HCT116 (cell line): Measurements from ENCODE around the gene SLC4A4. TPM values are rescaled to one million over a fixed set of nuclear protein-coding genes. Genes with fewer than 3 reads are reported as not detected.

Experiments used
- ATAC-seq: fragments of 200-7000 bp; cut with Tn5 transposase; 2 replicates; pipeline ENCODE4 v1.9.1; 2020; ENCODE audit warnings: mild to moderate bottlenecking, moderate library complexity
- BruUV-seq: library from RNA; stranded (reverse); fragments of 400-500 nt; replicated peaks from 2 replicates; lab custom pipeline; 2021; lab: Mats Ljungman, UMichigan
- CTCF ChIA-PET: fragments of 300-600 bp; sonication (Branson Sonifier 250); formaldehyde crosslinking; loops from one replicate; lab custom pipeline; 2021; ENCODE audit warnings: antibody characterized with exemption; lab: Charles Lee
- POLR2A ChIA-PET: fragments of 300-600, 350-600 bp; sonication (Branson Sonifier 250); formaldehyde crosslinking; loops from one replicate; lab custom pipeline; 2021; ENCODE audit warnings: antibody characterized with exemption; lab: Charles Lee
- RAD21 ChIA-PET, 2 experiments: fragments of 300-600 bp; sonication (Branson Sonifier 250); formaldehyde crosslinking; loops; one replicate each; lab custom pipeline; 2023; ENCODE audit warnings: low total read pairs in 2 of 2; ENCODE audit not compliant: uncharacterized antibody in 2 of 2, unreplicated experiment in 2 of 2, low non-redundant PET in 1 of 2; lab: Charles Lee
- DNase-seq: peaks from one replicate; pipeline ENCODE4 v3.0.0-alpha.2; 2010; ENCODE audit warnings: low read depth, low spot score
- H2AFZ ChIP-seq: fragments of 200-600 bp; shearing (Covaris generic), sonication (generic); 2 replicates; pipeline ENCODE4 v1.6.1; 2017; ENCODE audit warnings: low read depth, mixed run types, mixed read lengths, antibody characterized with exemption, low read length; ENCODE audit not compliant: poor library complexity, severe bottlenecking
- H3K27ac ChIP-seq: 2 replicates; pipeline ENCODE4 v1.5.1; 2012; ENCODE audit warnings: low read depth, low read length
- H3K27me3 ChIP-seq: fragments of 200-600 bp; sonication (generic); 2 replicates; pipeline ENCODE4 v1.6.1; 2016; ENCODE audit warnings: mixed run types, low read length, mixed read lengths; ENCODE audit not compliant: insufficient read depth
- H3K36me3 ChIP-seq, 2 experiments: fragments of 200-500 bp in 1 of 2; fragments of 200-600 bp in 1 of 2; sonication (Bioruptor generic) in 1 of 2; sonication (generic) in 1 of 2; 2 replicates each; pipeline versions ENCODE4 v1.5.1 to v1.6.1; 2014 to 2016; ENCODE audit warnings: low read length in 2 of 2, inconsistent platforms in 1 of 2, mixed read lengths in 1 of 2, mixed run types in 1 of 2; ENCODE audit not compliant: insufficient read depth in 2 of 2, control insufficient read depth in 1 of 2
- H3K4me1 ChIP-seq, 2 experiments: fragments of 200-600 bp in 1 of 2; sonication (generic) in 1 of 2; 2 replicates each; pipeline versions ENCODE4 v1.5.1 to v1.6.1; 2012 to 2017; ENCODE audit warnings: low read length in 2 of 2, inconsistent platforms in 1 of 2, mild to moderate bottlenecking in 1 of 2, mixed read lengths in 1 of 2, mixed run types in 1 of 2, moderate library complexity in 1 of 2; ENCODE audit not compliant: insufficient read depth in 2 of 2, control insufficient read depth in 1 of 2
- H3K4me2 ChIP-seq: fragments of 200-600 bp; sonication (generic); 2 replicates; pipeline ENCODE4 v1.6.1; 2017; ENCODE audit warnings: mixed run types, low read length, mixed read lengths
- H3K4me3 ChIP-seq, 2 experiments: fragments of 200-600 bp in 1 of 2; sonication (generic) in 1 of 2; replicated peaks in 1 of 2; 2 replicates each; pipeline ENCODE4 v1.5.1; 2011 to 2016; ENCODE audit warnings: low read length in 2 of 2, control low read depth in 1 of 2, low read depth in 1 of 2, mild to moderate bottlenecking in 1 of 2, mixed read lengths in 1 of 2, mixed run types in 1 of 2
- H3K79me2 ChIP-seq: fragments of 200-600 bp; sonication (generic); 2 replicates; pipeline ENCODE4 v1.6.1; 2017; ENCODE audit warnings: mild to moderate bottlenecking, mixed run types, low read length, moderate library complexity, mixed read lengths; ENCODE audit not compliant: insufficient read depth
- H3K9ac ChIP-seq: fragments of 200-600 bp; sonication (generic); 2 replicates; pipeline ENCODE4 v1.6.1; 2016; ENCODE audit warnings: low read length, mixed read lengths
- H3K9me2 ChIP-seq: fragments of 200-600 bp; sonication (generic), shearing (Covaris generic); 2 replicates; pipeline ENCODE4 v1.6.1; 2017; ENCODE audit warnings: mixed run types, mild to moderate bottlenecking, moderate library complexity; ENCODE audit not compliant: insufficient read depth
- H3K9me3 ChIP-seq, 2 experiments: fragments of 200-500 bp in 1 of 2; fragments of 200-600 bp in 1 of 2; sonication (Bioruptor generic) in 1 of 2; sonication (generic) in 1 of 2; 2 replicates each; pipeline ENCODE4 v1.6.1; 2014 to 2017; ENCODE audit warnings: low read length in 2 of 2, mixed read lengths in 2 of 2, inconsistent platforms in 1 of 2, low read depth in 1 of 2, mild to moderate bottlenecking in 1 of 2, mixed run types in 1 of 2, moderate library complexity in 1 of 2; ENCODE audit not compliant: control insufficient read depth in 1 of 2, insufficient read depth in 1 of 2
- H4K20me1 ChIP-seq: fragments of 200-600 bp; sonication (generic), shearing (Covaris generic); 2 replicates; pipeline ENCODE4 v1.6.1; 2017; ENCODE audit warnings: mixed run types, mild to moderate bottlenecking, moderate library complexity; ENCODE audit not compliant: insufficient read depth
- CBX3 ChIP-seq: IDR thresholded peaks from 2 replicates; pipeline ENCODE4 v1.6.1; 2012; ENCODE audit warnings: low read depth
- ELF1 ChIP-seq: IDR thresholded peaks from 2 replicates; pipeline ENCODE4 v1.6.1; 2012; ENCODE audit warnings: low read depth, borderline replicate concordance
- EZH2 ChIP-seq: fragments of 200-600 bp; sonication (generic); IDR thresholded peaks from 2 replicates; pipeline ENCODE4 v1.6.1; 2017; ENCODE audit warnings: antibody characterized with exemption, mixed run types
- JUND ChIP-seq: IDR thresholded peaks from 2 replicates; pipeline ENCODE4 v1.6.1; 2012
- POLR2A ChIP-seq: IDR thresholded peaks from 2 replicates; pipeline ENCODE4 v1.7.0; 2011; ENCODE audit warnings: borderline replicate concordance; ENCODE audit not compliant: insufficient read depth, insufficient read length; ENCODE audit errors: extremely low read depth
- RAD21 ChIP-seq: IDR thresholded peaks from 2 replicates; pipeline ENCODE4 v1.6.1; 2012; ENCODE audit warnings: low read depth, mild to moderate bottlenecking
- ZFX ChIP-seq: fragments of 450-650 bp; IDR thresholded peaks from 2 replicates; pipeline ENCODE4 v1.6.1; 2017
- ZNF274 ChIP-seq: fragments of 200-500 bp; sonication (Bioruptor generic); IDR thresholded peaks from 2 replicates; pipeline ENCODE4 v1.6.1; 2014; ENCODE audit warnings: mild to moderate bottlenecking, low read depth, low read length, inconsistent platforms
- intact Hi-C: fragments of 100-400 bp; cut with micrococcal nuclease; formaldehyde crosslinking; loops from 2 replicates; pipeline ENCODE4 v1.10.0; 2022
- total RNA-seq: library from RNA; stranded (reverse); gene quantifications from one replicate; pipeline ENCODE4 v1.2.1, GENCODE V29; 2021; ENCODE audit not compliant: unreplicated experiment
- TF ChIP-seq, protein P1 (sequence below): IDR thresholded peaks from 2 replicates; pipeline ENCODE4 v1.6.1; 2012; ENCODE audit warnings: low read depth
- TF ChIP-seq, protein P2 (sequence below): IDR thresholded peaks from 2 replicates; pipeline ENCODE4 v1.6.1; 2011; ENCODE audit warnings: mild to moderate bottlenecking, low read length, moderate library complexity; ENCODE audit not compliant: insufficient replicate concordance; ENCODE audit errors: extremely low read depth
- TF ChIP-seq, protein P3 (sequence below): IDR thresholded peaks from 2 replicates; pipeline ENCODE4 v1.6.1; 2012

The SLC4A4 gene
- total RNA-seq, 1 experiment from 2014 or later, result 0.30 TPM

GRCh38 chr4:71356924-71357663, 18.3 kb downstream of the SLC4A4 start:
- H3K27me3 ChIP-seq, result 0 out of 2 replicates have a peak, but pooled peaks cover 4% of the 10 kb centered on the region
- POLR2A ChIA-PET, result no interaction called here
- no peak for ATAC-seq

DNA sequence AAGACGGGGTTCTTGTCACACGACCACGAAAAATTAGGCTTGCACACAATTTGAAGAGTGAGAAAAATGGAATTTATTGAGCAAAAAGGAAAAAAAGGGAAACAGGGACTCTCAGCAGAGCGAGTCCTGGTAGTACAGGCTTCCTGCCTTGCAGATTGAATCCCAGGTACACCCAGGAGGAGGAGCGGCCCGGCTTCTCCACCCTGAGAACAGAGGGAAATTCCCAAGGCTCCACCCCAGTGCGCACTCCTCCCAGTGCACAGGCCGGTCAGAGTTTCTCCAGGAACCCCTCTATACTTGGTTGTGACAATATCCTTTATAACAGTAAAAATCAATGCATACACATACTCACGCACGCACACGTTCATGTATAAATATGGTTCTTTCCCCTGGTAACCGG, 22.0 kb downstream of the SLC4A4 start:
- no peaks in the 10 kb centered on the region for H3K9me2 ChIP-seq
- H3K27ac ChIP-seq, result no peak overlapping the region
- H3K36me3 ChIP-seq, result no peaks in the 10 kb centered on the region
- ChIA-PET POLR2A (no interaction called here), RAD21 (no interaction called here), CTCF (no interaction called here)
- H3K9ac ChIP-seq, result no peak overlapping the region
- TF ChIP-seq, protein P1, sequence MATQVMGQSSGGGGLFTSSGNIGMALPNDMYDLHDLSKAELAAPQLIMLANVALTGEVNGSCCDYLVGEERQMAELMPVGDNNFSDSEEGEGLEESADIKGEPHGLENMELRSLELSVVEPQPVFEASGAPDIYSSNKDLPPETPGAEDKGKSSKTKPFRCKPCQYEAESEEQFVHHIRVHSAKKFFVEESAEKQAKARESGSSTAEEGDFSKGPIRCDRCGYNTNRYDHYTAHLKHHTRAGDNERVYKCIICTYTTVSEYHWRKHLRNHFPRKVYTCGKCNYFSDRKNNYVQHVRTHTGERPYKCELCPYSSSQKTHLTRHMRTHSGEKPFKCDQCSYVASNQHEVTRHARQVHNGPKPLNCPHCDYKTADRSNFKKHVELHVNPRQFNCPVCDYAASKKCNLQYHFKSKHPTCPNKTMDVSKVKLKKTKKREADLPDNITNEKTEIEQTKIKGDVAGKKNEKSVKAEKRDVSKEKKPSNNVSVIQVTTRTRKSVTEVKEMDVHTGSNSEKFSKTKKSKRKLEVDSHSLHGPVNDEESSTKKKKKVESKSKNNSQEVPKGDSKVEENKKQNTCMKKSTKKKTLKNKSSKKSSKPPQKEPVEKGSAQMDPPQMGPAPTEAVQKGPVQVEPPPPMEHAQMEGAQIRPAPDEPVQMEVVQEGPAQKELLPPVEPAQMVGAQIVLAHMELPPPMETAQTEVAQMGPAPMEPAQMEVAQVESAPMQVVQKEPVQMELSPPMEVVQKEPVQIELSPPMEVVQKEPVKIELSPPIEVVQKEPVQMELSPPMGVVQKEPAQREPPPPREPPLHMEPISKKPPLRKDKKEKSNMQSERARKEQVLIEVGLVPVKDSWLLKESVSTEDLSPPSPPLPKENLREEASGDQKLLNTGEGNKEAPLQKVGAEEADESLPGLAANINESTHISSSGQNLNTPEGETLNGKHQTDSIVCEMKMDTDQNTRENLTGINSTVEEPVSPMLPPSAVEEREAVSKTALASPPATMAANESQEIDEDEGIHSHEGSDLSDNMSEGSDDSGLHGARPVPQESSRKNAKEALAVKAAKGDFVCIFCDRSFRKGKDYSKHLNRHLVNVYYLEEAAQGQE, result no peak
- no peak for TF ChIP-seq ZFX
- TF ChIP-seq, protein P2, sequence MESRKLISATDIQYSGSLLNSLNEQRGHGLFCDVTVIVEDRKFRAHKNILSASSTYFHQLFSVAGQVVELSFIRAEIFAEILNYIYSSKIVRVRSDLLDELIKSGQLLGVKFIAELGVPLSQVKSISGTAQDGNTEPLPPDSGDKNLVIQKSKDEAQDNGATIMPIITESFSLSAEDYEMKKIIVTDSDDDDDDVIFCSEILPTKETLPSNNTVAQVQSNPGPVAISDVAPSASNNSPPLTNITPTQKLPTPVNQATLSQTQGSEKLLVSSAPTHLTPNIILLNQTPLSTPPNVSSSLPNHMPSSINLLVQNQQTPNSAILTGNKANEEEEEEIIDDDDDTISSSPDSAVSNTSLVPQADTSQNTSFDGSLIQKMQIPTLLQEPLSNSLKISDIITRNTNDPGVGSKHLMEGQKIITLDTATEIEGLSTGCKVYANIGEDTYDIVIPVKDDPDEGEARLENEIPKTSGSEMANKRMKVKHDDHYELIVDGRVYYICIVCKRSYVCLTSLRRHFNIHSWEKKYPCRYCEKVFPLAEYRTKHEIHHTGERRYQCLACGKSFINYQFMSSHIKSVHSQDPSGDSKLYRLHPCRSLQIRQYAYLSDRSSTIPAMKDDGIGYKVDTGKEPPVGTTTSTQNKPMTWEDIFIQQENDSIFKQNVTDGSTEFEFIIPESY, result no peak
- TF ChIP-seq, protein P3, sequence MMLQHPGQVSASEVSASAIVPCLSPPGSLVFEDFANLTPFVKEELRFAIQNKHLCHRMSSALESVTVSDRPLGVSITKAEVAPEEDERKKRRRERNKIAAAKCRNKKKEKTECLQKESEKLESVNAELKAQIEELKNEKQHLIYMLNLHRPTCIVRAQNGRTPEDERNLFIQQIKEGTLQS, result no peak
- TF ChIP-seq CBX3, result no peak
- TF ChIP-seq EZH2, result no peak
- no peak for TF ChIP-seq ELF1
- TF ChIP-seq POLR2A, result no peak
- TF ChIP-seq RAD21, result no peak
- TF ChIP-seq JUND, result no peak
- no peak overlapping the region for H2AFZ ChIP-seq
- H4K20me1 ChIP-seq, result no peaks in the 10 kb centered on the region
- no peak overlapping the region for H3K4me2 ChIP-seq
- intact Hi-C loops, result no loop called here
- H3K27me3 ChIP-seq, result no peaks in the 10 kb centered on the region
- DNase-seq, result no peak
- BruUV-seq, result no TSS peak
- no peaks in the 10 kb centered on the region for H3K9me3 ChIP-seq
- no peaks in the 10 kb centered on the region for H3K79me2 ChIP-seq
- no peaks in the 10 kb centered on the region for H3K4me1 ChIP-seq
- H3K4me3 ChIP-seq, result no peak overlapping the region
- no peak; the same call in 1 of the 2 replicates for ATAC-seq

More at GRCh38 chr4:71356924-71357663, 18.3 kb downstream of the SLC4A4 start:
- Histone ChIP-seq H3K27ac (no peak overlapping the region), H3K4me3 (no peak overlapping the region), H4K20me1 (no peaks in the 10 kb centered on the region), H3K9me2 (no peaks in the 10 kb centered on the region), H3K9me3 (no peaks in the 10 kb centered on the region), H3K4me1 (no peaks in the 10 kb centered on the region), H3K9ac (no peak overlapping the region), H2AFZ (no peak overlapping the region), H3K36me3 (no peaks in the 10 kb centered on the region), H3K79me2 (no peaks in the 10 kb centered on the region), H3K4me2 (no peak overlapping the region)
- DNase-seq, result no peak
- intact Hi-C loops, result no loop called here
- TF ChIP-seq CBX3, result no peak
- no peak for TF ChIP-seq ZNF274
- TF ChIP-seq ZFX, result no peak
- TF ChIP-seq JUND, result no peak
- CTCF ChIA-PET, result no interaction called here
- no TSS peak for BruUV-seq
- RAD21 ChIA-PET, result no interaction called here
